Spleen (tissue), 7 donors: Measurements from ENCODE around the gene ARID1A.

ENCODE experiments used
- CTCF ChIP-seq, 11 experiments: fragments of 200-600 bp in 7 of 11; fragments of 450-650 bp in 4 of 11; sonication (generic) in 4 of 11; IDR thresholded peaks in 8 of 11; conservative IDR thresholded peaks in 3 of 11; 1 replicate in 7 of 11; 2 replicates in 4 of 11; pipeline versions ENCODE4 v1.4.0 to v1.8.0; 2016 to 2021; ENCODE audit warnings: antibody characterized with exemption in 11 of 11, inconsistent platforms in 4 of 11, mild to moderate bottlenecking in 1 of 11
- POLR2A ChIP-seq, 3 donors: fragments of 450-650 bp; IDR thresholded peaks; one replicate each; pipeline ENCODE4 v1.5.1; 2017; ENCODE audit warnings: antibody characterized with exemption in 3 of 3, mild to moderate bottlenecking in 1 of 3
- POLR2AphosphoS5 ChIP-seq, 3 donors: sonication (generic); formaldehyde crosslinking; IDR thresholded peaks; one replicate each; pipeline ENCODE4 v1.5.1; 2017; ENCODE audit warnings: antibody characterized with exemption in 3 of 3
- donor health status: DM: no; HTN: no; CAD: no; lungs with moderate emphysema.
- donor health status: DM: no; HTN: no; CAD: no.
- donor health status: DM: no; HTN: no; CAD: no.

- TF ChIP-seq CTCF (IDR thresholded peaks at IDR 0.05 in 8 of 11, conservative IDR thresholded peaks at IDR 0.05 in 3 of 11): no peak
- TF ChIP-seq POLR2A (IDR thresholded peaks at IDR 0.05): no peak
- no peak for TF ChIP-seq POLR2AphosphoS5 (IDR thresholded peaks at IDR 0.05)
Observed at GRCh38 chr1:26734501-26735058, 38.8 kb downstream of the ARID1A start.
